IPS-18a (cell line): ENCODE results near the gene INPP5D.

Experiments
- H3K27ac ChIP-seq: one replicate; pipeline ENCODE4 v1.5.1; 2013; ENCODE audit warnings: low read length
- H3K27me3 ChIP-seq: one replicate; pipeline ENCODE4 v1.6.1; 2013; ENCODE audit warnings: mild to moderate bottlenecking, low read length; ENCODE audit not compliant: control insufficient read depth, insufficient read depth
- H3K36me3 ChIP-seq: one replicate; pipeline ENCODE4 v1.6.1; 2013; ENCODE audit warnings: low read depth, low read length; ENCODE audit not compliant: control insufficient read depth
- H3K4me1 ChIP-seq: one replicate; pipeline ENCODE4 v1.6.1; 2013; ENCODE audit warnings: low read depth, low read length; ENCODE audit not compliant: control insufficient read depth
- H3K4me3 ChIP-seq: one replicate; pipeline ENCODE4 v1.5.1; 2013; ENCODE audit warnings: low read length
- H3K9ac ChIP-seq: one replicate; pipeline ENCODE4 v1.6.1; 2013; ENCODE audit warnings: mild to moderate bottlenecking, low read length, moderate library complexity
- H3K9me3 ChIP-seq: one replicate; pipeline ENCODE4 v1.6.1; 2013; ENCODE audit warnings: low read depth, low read length; ENCODE audit not compliant: control insufficient read depth

Gene INPP5D

DNA sequence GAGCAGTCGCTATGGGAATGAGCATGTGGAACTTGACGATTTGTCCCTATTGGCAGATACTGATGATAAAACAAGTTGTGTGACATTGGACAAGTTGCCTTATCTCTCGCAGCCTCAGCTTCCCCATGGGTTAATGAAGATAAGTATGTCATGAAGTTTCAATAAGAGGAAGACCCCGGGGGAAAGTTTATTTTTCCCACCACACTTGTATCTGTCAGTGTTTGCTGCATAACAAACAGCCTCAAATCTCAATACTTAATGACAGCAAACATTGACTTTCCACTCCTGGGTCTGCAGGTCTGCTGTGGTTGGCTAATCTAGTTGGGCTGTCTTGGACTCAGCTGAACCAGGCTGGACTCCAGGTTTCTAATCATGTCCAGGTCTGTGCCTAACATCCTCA, 45.8 kb downstream of the INPP5D start:
- H3K27ac ChIP-seq, result no peak overlapping the region
- no peaks in the 10 kb centered on the region for H3K27me3 ChIP-seq
- H3K9ac ChIP-seq, result no peak overlapping the region
- H3K36me3 ChIP-seq, result no peaks in the 10 kb centered on the region
- no peaks in the 10 kb centered on the region for H3K4me1 ChIP-seq
- H3K4me3 ChIP-seq, result no peak overlapping the region
- H3K9me3 ChIP-seq, result no peaks in the 10 kb centered on the region

DNA sequence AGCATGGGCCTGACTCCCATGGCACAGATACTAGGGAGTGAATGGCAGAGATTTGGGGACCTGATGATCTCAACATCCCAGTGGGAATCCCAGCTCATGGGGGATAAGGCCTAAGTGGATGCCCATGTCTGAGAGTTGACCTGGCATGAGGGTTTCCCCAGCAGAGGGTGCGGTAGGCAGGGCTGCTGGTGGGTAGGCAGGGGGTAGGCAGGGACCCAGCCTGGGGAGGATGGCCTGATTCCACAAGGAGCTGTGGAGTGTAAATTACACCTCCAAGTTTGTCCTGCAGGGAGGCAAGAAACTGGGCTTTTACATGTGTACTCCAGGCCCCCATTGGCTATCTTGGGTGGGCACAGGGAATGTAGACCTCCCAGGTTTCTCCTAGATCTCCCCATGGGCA, 46.9 kb downstream of the INPP5D start:
- Histone ChIP-seq H3K9me3 (no peaks in the 10 kb centered on the region), H3K9ac (no peak overlapping the region), H3K36me3 (no peaks in the 10 kb centered on the region), H3K27ac (no peak overlapping the region), H3K27me3 (no peaks in the 10 kb centered on the region), H3K4me3 (no peak overlapping the region), H3K4me1 (no peaks in the 10 kb centered on the region)

DNA sequence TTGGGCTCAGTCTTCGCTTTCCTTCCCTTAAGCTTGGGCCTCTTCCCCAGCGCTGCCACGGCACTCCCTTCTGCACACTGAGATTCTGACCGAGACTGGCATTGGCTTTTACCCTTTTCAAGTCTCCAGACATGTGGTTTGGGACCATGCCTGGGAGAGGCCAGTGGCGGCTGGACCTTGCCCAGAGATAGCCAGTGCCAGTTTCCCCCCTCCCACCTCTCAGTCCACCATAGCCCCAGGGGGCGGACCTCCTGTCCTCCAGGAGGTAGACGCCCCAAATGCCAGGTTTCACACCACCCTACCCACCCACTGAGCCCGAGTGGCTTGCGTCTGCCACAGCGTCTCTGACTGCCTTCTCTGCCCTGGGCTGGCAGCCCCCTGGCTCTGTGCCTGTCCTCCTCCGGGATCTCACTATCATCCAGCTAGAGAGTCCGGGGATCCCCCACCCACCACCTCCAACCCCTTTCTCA, 47.7 kb downstream of the INPP5D start:
- H3K4me3 ChIP-seq, result no peak overlapping the region
- H3K27ac ChIP-seq, result no peak overlapping the region
- H3K9me3 ChIP-seq, result no peaks in the 10 kb centered on the region
- no peaks in the 10 kb centered on the region for H3K27me3 ChIP-seq
- no peak overlapping the region for H3K9ac ChIP-seq
- H3K4me1 ChIP-seq, result no peaks in the 10 kb centered on the region
- no peaks in the 10 kb centered on the region for H3K36me3 ChIP-seq

GRCh38 chr2:233108611-233109490, 48.7 kb downstream of the INPP5D start:
- H3K36me3 ChIP-seq, result no peaks in the 10 kb centered on the region
- H3K4me1 ChIP-seq, result no peaks in the 10 kb centered on the region

DNA sequence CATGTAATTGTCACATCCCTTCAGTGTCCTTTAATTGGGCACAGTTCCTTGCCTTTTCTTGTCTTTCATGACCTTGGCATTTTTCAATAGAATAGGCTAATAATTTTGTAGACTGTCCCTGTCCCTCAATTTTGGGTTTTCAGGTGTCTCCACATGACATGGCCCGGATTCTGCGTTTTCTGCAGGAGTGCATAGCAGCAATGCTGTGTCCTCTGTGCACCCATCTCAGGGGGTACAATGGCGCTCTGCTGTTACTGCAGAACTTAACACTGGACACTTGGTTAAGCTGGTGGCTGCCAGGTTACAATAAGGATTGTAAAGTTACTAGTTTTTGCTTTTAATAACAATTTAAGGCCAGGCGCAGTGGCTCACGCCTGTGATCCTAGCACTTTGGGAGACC, 51.3 kb downstream of the INPP5D start:
- no peak overlapping the region for H3K9ac ChIP-seq
- no peaks in the 10 kb centered on the region for H3K4me1 ChIP-seq
- no peaks in the 10 kb centered on the region for H3K36me3 ChIP-seq
- H3K27me3 ChIP-seq, result no peaks in the 10 kb centered on the region
- no peaks in the 10 kb centered on the region for H3K9me3 ChIP-seq
- H3K27ac ChIP-seq, result no peak overlapping the region
- no peak overlapping the region for H3K4me3 ChIP-seq

More at GRCh38 chr2:233108611-233109490, 48.7 kb downstream of the INPP5D start:
- no peak overlapping the region for H3K4me3 ChIP-seq
- H3K9me3 ChIP-seq, result no peaks in the 10 kb centered on the region
- no peak overlapping the region for H3K9ac ChIP-seq
- no peaks in the 10 kb centered on the region for H3K27me3 ChIP-seq
- no peak overlapping the region for H3K27ac ChIP-seq

DNA sequence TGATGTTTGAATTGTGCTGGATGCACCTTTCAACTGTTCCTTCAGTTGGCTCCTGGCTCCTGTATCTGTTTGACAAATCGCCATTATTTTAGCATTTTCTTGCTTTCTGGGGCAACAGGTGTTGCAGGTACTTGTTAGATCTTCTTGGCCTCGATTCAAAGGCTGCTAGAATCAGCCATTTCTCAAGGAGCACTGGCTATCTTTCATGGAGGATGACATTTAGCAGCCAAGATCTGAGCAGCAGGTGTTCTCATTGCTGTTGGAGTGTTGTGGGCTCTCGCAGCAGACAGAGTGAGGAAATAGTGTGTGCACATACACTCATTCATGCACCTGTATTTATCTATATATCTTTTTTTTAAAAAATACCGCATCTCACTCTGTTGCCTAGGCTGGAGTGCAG, 52.2 kb downstream of the INPP5D start:
- H3K9ac ChIP-seq, result no peak overlapping the region
- no peaks in the 10 kb centered on the region for H3K4me1 ChIP-seq
- no peaks in the 10 kb centered on the region for H3K27me3 ChIP-seq
- no peak overlapping the region for H3K4me3 ChIP-seq
- H3K36me3 ChIP-seq, result no peaks in the 10 kb centered on the region
- H3K9me3 ChIP-seq, result no peaks in the 10 kb centered on the region
- no peak overlapping the region for H3K27ac ChIP-seq

GRCh38 chr2:233112776-233113452, 52.8 kb downstream of the INPP5D start:
- Histone ChIP-seq H3K4me1 (no peaks in the 10 kb centered on the region), H3K36me3 (no peaks in the 10 kb centered on the region), H3K27me3 (no peaks in the 10 kb centered on the region), H3K4me3 (no peak overlapping the region), H3K9ac (no peak overlapping the region), H3K27ac (no peak overlapping the region), H3K9me3 (no peaks in the 10 kb centered on the region)

DNA sequence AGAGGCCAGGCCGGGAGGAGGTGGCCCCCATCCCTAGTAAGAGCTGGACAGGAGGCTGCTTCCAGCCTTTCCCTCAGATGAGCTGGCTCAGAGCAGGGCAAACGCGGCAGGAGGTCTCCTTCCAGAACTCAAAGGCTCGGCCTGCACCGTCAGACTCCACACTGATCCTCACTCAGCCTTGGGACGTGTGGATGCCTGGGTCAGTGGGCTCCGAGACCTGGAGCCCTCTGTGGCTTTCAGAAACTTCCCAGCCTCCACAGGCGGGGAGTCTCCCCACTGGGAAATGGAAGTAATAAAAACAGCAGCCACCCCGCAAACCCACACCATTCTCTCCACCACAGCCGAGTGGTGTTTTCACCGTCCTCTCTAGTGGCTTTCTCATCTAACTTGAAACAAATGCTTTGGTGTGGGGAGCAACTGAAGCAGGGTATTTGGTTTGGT, 54.3 kb downstream of the INPP5D start:
- Histone ChIP-seq H3K27me3 (no peaks in the 10 kb centered on the region), H3K9me3 (no peaks in the 10 kb centered on the region), H3K9ac (no peak overlapping the region), H3K36me3 (no peaks in the 10 kb centered on the region), H3K27ac (no peak overlapping the region), H3K4me3 (no peak overlapping the region), H3K4me1 (no peaks in the 10 kb centered on the region)

GRCh38 chr2:233115121-233115520, 55.0 kb downstream of the INPP5D start:
- no peaks in the 10 kb centered on the region for H3K9me3 ChIP-seq
- H3K9ac ChIP-seq, result no peak overlapping the region
- H3K36me3 ChIP-seq, result no peaks in the 10 kb centered on the region

DNA sequence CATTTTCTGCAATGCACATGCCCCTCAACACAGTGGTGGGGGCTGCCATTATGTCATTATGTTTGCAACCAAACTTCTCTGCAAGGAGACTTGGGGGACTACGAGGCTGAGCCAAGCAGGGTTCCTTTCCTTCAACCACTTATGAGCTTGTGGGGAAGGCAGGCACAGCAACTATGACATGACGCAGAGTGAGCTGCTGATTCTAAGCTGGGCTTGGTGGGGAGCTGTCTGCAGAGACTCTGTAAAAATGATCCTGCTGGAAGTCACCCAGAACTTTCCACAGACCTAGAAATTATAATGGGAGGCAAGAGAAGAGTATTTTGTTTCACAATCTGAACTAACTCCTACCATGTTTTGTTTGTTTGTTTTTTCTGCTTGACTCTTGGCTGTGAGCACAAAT, 55.6 kb downstream of the INPP5D start:
- H3K27ac ChIP-seq, result no peak overlapping the region
- no peaks in the 10 kb centered on the region for H3K4me1 ChIP-seq
- no peaks in the 10 kb centered on the region for H3K36me3 ChIP-seq
- H3K9ac ChIP-seq, result no peak overlapping the region
- H3K4me3 ChIP-seq, result no peak overlapping the region
- H3K9me3 ChIP-seq, result no peaks in the 10 kb centered on the region
- H3K27me3 ChIP-seq, result no peaks in the 10 kb centered on the region

More at GRCh38 chr2:233115121-233115520, 55.0 kb downstream of the INPP5D start:
- Histone ChIP-seq H3K27ac (no peak overlapping the region), H3K4me3 (no peak overlapping the region), H3K27me3 (no peaks in the 10 kb centered on the region), H3K4me1 (no peaks in the 10 kb centered on the region)

GRCh38 chr2:233116946-233117345, 56.8 kb downstream of the INPP5D start:
- H3K36me3 ChIP-seq, result no peaks in the 10 kb centered on the region
- no peaks in the 10 kb centered on the region for H3K9me3 ChIP-seq
- no peak overlapping the region for H3K27ac ChIP-seq
- no peaks in the 10 kb centered on the region for H3K27me3 ChIP-seq
- no peak overlapping the region for H3K9ac ChIP-seq
- H3K4me3 ChIP-seq, result no peak overlapping the region
- no peaks in the 10 kb centered on the region for H3K4me1 ChIP-seq
